NCI-H82 treated with DMSO at 0.1 percent for 48 hours (cell line): ENCODE results near the gene SUMO3.

ENCODE experiments used
- DNase-seq: peaks from one replicate; lab custom pipeline; 2025; ENCODE audit not compliant: unreplicated experiment; lab: John Stamatoyannopoulos, UW

SUMO3 gene

DNA sequence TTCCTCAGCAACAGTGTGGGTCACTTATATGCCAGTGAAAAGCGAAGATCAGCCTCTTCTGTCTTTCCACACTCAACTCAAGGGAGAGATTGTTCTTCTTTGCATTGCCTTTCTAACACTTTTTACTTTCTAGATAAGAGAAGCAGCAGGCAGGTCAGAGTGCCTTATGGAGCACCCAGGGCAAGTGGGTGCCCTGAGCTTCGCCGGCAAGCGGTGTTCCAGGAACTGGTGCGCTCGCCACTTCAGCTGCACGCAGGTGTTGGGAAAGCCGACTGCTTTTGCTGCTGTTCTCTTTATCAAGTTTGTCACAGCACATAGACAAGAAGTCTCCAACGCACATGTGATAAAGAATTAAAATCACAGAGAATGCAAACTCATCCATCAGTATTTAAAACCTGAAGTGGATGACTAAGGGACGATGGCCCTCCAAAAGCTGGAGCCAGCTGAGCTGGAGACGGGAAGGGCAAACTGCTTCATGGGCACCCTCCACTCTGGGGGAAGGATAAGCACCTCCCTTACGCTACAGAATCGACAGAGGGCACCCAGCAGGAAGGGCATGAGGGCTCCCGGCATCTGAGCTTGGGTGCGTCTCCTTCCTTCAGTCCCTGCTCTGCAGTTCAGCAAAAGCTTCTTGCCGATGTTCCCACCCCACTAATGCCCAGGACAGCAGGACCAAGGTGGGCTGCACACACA, 36.9 kb downstream of the SUMO3 start:
- DNase-seq = no peak

DNA sequence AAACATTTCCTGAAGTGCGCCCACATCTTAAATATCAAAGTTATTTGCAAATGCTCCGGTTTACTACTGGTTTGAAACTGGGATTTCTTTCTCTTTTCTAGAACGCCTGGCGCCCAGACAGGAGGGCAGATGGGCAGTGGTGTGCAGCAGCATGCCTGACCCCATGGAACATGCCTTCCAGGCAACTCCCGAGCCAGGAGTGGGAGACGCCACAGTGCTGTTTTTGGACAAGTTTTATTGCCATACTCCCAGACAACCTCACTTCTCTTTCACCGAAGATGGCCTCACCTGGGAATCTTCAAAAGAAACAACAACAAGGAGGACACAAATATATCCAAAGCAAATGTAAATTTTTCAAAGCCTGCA, 37.7 kb downstream of the SUMO3 start:
- DNase-seq = no peak

DNA sequence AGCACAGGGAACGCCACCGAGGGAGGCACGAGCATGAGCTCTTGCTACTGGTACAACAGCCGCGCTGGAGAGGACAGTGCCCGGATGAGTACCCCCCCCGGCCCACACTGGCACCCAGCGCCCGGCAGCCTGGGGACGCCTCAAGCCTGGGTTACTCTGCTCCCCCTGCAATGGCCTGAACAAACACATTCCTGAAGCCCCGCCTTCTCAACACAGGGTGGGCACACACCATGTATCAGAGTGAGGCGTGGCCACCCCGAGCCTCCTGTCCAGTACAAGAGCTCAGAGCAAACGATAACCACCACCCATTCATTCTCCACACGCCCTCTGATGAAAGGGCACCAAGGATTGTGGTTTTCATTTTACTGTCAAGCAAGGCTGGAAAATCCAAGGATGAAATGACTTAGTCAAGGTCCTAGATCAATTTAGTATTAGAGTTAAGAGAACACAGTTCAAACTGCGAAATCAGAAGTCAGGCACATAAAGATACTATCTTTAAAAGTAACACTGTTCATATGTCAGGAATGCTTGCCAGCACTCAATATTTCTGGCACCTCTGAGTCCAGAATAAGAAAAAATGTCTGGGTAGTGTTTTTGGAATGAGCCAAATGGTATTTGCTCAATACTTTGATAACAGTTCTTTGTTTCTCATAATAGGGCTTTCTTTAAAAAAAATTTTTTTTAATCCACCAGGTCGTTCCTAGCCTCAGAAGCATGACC, 38.3 kb downstream of the SUMO3 start:
- DNase-seq = no peak

DNA sequence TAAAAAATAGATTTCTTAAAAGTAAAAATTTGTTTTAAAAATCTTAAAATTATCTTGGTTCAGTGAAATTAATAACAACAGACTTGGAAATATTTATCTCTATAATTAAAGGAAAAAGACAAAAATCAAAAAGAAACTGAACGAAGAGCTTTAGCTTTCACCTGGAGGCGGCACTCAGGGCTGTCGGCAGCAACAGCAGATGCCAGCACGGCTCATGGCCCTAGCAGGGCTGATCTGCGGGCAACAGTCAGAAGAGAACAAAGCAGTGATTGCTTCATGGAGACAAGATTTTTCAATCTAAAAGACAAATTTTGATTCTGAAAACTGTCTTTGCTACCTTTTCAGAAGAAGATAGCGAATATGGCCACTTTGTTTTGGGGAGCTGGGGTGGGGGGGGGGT, 38.9 kb downstream of the SUMO3 start:
- no peak for DNase-seq

DNA sequence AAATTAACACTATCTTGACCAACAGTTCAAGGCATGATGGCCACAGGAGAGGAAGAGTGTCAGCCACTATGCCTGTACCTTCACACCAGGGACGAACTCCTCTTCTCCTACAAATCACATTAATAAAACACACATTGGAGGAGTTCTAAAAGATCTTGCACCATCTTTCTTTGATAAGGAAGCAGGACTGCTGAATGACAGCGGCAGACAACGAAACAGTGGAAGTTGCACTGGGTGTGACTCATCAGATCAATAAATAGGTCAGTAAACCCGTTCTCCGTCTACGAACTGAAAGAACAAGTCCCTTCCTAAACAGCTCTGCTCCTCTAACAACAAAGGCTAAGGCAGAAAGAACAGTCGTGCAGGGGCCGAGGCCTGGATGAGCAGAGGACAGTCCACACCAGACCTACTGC, 39.4 kb downstream of the SUMO3 start:
- no peak for DNase-seq

DNA sequence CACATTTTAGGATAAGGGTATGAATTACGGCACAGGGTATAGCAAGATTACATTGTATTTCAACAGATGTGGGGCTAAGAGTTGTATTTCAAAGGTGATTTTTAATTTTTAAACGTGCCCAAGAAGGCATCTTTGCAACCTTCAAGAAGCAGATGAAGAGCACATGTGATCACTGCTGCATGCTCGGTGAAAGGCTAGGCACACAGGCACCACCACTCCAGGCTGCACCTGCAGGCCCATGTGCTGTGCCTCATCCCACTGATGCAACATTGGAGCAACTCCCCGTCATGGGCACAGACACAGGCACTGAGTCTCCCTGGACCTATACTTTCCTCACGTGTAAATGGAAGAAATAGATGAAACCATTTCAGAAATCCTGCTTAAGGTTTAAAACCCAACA, 39.8 kb downstream of the SUMO3 start:
- DNase-seq = no peak

DNA sequence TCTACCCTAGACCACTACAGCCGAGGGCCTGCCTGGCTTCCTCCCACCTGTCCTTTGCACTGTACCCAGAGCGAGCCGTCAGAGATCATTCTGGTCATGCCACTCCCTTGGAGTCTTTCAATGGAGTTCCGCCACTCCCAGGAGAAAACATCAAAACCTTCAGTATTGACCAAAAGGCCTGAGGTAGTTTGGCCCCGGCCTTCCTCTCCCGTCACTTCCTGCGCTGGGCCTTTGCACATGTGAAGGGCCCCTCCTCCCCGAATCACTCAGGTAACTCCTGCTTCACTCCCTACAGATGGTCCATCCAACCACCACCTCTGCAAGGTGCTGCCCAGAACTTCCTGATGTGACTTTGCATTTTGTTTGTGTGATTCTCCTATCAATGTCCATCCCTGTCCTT, 42.9 kb downstream of the SUMO3 start:
- DNase-seq = no peak

DNA sequence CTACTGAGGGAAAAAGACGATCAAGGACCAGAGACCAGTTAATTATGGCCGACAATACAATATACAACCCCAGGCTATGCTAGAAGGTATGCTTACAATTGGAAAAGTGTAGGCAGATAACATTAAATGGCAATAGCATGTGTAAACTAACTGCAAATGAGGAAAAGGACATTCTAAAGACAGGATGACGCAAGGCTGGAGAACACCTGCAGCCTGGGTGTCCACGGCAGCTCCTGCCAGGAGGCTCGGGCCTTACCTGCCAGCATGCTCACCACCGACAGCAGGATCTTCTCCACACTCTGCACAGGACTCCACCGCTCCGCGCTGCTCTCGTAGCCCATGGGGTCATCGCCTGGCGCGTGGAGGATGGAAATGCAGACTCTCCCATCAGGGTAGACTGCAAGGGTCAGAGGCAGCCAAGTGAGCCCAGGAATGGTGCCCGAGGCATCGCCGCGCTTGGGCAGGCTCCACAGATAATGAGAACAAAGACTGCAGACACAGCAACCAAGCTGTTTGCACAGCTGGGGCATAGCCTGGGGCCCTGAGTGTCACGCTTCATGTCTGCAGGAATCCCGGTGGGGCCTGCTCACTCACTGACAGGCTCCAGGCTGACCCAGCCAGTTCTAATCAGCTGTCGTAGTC, 44.5 kb downstream of the SUMO3 start:
- DNase-seq = no peak

DNA sequence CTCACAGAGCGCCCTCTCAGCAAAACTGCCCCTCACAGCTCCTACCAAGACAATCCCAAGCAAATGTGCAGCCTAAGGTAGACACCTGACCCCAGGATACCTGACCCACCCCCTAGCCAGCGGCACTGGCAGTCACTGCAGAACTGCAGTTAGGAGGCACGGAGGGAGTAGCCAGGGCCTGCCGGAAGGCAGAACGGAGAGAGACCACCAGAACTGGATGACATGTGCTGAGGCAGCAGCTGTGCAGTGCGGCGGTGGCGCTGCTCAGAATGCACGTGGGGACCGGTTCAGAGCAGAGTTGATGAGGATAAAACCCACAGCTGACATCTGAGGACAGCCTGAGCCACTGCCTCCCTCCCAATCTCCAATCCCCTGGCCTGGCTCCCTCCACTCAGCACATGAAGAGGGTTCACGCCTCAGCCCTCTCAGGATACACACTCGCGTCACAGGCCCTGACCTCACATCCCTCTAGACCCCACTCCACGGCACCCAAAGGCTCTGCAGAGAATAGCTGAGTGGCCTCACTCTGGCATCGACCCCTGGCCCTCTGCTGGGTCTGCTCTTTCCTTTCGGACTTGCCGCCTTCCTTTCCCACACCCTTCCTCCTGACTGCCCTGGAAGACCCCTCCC, 45.9 kb downstream of the SUMO3 start:
- DNase-seq = no peak

DNA sequence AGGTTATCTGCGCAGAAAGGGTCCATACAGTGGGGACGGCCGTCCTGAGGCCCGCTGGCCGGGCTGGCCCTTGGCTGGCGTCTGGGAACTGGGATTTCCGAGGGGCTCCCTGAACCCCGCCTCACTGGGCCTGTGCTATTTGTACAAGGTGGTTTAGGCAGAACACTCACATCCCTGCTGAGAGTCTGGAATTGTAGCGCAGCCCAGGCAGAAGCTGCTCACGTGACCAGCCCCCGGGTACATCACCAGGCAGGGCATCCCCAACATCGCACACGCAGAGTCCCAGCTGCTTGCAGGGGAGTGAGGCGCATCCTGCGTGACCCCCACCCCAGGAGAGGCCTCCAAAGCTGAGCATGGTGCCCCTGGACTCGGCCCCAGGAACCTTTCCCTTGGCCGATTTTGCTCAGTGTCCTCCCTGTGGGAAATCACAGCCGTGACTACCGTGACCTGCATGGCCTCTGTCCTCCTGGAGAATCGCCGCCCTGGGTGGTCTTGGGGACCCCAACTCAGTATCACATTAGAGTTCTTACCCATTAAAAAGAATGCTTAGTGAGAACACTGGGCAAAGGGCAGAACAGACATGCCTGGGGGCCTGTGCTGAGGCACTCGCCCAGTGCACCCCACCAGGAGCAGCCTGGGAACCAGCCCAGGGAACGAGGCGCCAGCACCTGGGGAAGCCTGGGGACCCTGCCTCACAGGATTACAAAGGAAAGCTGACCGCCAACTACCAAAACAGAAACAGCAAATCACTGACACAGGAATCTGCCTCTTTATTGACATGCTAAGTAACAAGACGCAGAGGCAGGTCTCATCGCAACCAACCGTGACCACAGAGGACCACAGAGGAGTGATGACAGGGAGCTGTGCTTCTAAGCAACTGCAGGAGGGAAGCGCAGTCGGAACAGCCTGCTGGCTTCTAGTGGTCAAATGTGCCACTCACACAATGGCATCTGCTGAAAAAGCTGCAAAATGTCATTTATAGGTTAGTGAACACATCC, 49.7 kb downstream of the SUMO3 start:
- DNase-seq = no peak

DNA sequence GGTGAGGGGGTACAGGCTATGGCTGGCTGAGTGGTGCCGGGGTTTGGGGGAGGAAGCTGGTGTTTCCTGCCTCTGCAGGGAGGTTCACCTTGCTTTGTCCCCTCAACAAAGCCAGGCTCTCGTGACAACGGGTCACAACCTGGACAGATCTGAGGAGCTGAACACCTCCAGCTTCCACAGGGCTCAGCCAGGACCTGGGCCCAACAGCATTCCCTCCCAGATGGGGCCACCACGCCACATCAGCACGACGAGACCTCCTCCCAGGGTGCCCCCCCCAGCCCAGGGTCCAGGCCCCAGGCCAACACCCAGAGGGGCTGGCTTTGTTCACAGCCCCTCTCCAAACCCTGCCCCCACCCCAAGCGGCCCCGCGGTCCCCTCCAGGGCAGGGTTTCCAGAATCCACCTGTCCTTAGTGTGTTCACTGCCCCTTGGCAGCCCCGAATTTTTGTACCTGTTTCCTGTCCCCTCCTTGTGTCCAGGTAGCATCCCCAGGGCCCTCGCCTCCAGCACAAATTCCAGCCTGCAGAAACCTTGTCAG, 51.0 kb downstream of the SUMO3 start:
- no peak for DNase-seq

DNA sequence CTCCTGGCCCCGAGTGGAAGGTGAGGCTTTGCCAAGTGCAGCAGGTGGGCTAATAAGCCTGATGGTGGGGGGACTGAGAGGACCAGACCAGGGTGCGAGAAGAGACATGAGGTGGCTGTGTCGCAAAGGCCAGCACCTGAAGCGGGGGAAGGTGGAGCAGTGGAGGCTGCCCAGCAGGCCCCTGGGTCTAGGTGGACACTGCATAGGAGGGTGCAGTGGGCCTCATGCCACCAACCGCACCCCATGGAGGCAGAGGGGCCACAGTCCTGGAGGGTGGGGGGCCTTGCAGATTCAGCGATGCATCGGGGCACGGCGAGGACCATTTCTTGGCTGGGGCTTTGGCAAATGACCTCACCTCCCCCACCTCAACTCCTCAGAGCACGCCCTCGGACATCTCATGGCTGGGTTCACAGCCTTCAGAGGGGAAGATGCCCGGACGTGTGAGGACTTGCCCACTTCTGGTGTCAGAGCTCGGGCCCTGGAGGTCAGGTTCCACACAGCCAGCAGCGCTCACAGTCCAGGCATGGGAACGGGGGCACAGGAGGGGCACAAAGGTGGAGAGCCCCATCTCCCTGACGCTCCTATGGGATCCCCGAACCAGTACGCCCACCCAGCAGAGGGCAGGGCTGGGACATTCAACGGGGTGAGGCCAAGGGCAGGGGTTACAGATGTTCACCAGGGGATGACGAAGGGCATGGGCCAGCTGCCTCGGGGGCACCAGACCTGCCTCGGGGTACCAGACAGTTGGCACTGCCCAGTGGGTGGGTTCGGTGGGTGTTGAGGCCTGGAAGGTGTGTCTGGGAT, 51.6 kb downstream of the SUMO3 start:
- no peak for DNase-seq

DNA sequence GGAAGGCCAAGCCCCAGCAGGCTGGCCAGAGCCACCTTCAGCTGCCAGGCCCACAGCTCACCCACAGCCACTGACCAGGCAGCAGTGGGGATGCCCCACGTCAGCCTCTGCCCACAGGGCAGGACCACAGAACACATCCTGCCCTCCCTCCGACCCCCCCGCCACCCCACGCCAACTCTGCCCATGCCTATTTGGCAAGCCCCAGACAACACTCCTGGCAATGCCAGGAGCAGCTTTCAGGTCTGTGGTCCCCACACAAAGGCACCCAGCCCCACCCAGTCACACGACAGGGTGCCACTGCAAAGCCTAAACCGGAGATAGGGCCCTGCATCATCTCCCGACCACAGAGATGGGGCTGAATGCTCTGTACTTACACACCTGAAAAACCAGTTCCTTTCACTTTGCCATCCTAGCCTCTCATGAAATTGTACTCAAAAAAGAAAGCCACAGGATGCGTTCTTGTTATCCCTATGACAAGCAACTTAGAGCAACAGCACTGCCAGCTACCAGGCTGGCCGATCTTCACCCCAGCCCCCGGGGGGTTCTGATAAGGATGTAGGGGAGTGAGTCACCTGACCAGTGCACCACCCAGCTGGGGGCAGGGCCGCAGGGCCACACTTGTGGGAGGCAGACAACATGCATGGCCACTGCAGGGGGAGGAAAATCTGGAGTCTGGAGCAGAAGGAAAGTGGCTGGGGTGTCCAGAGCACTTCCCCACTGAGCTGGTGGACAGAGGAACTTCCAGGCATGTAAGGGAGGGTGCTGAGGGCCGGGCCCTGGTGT, 52.4 kb downstream of the SUMO3 start:
- no peak for DNase-seq

DNA sequence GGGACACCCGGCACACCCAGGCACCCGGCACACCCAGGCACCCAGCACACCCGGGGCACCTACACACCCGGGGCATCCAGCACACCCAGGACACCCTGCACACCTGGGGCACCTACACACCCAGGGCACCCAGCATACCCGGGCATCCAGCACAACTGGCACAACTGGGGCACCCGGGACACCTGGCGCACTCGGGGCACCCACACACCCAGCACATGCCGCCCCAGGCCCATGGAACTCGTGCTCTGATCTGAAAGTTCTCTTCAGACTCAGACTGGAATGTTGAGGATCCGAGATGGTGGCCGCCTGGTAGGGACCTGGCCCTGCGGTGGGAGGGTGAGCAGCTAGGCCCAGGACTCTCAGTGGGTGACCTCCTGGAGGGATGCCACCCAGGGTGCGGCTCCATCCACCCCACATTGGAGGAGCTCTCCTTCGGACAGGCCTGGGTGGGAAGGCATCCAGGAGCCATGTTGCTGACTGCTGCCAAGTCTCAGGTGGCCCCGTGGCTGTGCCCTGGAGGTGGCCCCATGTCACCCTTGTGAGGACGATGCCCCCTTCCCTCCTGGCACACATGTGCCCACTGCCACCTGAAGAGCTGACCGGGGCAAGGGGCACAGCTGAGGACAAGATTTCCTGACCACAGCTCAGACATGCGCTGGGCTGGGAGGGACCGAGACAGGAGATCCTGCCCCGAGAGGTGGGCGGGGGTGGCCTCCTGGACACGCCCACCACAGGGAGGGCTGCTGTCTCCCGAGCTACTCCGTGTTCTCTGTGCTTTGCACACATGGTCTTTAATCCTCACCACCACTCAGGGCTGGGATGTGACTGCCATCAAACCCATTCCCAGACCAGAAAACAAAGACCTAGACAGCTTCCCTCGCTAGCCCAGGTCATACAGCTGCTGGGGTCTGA, 53.3 kb downstream of the SUMO3 start:
- no peak for DNase-seq

DNA sequence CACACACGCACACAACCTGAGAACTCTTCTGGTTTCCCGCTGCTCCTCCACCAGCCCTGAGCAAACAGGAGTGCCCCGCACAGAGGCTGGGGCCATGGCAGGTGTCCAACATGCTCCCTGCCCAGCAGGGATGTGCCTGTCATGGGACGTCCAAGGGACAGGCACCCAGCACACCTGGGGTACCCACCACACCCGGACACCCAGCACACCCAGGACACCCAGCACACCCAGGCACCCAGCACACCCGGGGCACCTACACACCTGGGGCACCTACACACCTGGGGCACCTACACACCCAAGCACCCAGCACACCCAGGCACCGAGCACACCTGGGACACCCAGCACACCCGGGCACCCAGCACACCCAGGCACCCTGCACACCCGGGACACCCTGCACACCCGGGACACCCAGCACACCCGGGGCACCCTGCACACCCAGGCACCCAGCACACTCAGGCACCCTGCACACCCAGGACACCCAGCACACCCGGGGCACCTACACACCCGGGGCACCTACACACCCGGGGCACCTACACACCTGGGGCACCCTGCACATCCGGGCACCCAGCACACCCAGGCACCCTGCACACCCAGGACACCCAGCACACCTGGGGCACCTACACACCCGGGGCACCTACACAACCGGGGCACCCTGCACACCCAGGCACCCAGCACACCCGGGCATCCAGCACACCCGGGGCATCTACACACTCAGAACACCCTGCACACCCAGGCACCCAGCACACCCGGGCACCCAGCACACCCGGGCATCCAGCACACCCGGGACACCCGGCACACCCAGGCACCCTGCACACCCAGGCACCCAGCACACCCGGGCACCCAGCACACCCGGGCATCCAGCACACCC, 54.2 kb downstream of the SUMO3 start:
- no peak for DNase-seq

DNA sequence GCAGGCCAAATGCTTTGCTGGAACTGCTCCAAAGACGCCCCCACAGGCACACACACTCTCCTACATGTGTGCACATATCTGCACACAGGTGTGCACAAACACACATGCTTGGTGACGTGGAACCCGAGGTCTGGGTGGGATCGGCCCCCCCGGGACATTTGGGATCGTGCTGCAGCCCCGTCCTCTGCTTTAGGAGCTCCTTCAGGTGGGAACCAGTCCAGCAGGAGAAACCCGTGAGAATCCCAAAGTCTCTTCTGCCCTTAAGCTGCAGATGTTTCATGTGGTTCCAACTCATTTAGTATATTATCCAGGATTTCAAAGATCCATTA, 54.8 kb downstream of the SUMO3 start:
- DNase-seq = no peak
